HG03175 (cell line): ENCODE data around the gene TRABD2B.

Experiments used
- ATAC-seq: cut with Tn5 transposase; IDR thresholded peaks from one replicate; pipeline ENCODE4 v1.9.1; 2021; ENCODE audit warnings: mild to moderate bottlenecking, moderate library complexity; ENCODE audit not compliant: unreplicated experiment

TRABD2B gene

DNA sequence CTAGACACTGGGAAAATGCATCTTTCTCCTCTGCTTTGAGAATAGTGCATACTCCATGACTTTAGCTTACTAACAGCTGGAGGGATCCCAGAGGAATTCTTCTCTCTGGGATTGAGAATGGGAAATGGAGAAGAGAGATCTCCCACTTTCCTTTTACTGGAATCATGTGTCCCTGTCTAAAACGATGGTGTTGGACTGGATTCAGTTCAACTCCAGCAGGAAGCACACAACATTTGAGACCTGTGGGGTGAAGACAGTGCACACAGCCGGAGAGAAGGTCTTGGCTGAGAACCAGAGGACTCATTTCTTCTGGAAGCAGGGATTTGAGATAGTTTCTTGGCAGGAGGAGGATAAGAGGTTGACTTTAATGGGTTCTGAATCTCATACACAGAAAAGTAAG, 58.7 kb downstream of the TRABD2B start:
- ATAC-seq = no peak

DNA sequence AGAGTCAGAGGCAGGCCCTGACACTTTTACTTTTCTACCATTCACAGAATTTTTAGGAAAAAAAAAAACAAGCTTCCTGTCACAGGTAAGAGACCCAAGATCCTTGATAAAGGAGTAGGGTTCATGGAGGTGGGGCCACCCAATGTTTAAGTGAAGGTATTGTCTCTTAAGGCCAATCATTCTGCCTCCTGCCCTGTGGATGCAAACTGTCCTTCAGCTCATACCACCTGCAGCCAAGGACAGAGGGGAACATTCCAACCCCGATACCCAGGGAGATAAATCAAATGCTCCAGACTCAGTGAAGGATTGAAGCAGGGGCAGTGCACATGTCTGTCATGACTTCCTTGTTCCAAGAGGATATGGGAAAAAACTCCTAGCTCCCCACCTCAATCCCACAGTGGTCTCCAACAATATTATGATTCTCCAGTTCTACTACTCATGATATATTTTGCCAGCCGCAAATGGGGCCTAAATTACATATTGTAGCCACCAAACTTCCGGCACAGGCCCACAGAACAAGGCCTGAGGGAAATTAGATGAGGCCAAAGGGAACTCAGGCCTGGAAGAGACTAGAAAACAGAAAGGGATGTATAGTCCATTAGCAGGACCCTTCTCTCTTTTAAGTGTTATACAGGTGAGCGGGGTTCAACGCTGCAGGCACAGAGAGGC, 59.5 kb downstream of the TRABD2B start:
- ATAC-seq = no peak

DNA sequence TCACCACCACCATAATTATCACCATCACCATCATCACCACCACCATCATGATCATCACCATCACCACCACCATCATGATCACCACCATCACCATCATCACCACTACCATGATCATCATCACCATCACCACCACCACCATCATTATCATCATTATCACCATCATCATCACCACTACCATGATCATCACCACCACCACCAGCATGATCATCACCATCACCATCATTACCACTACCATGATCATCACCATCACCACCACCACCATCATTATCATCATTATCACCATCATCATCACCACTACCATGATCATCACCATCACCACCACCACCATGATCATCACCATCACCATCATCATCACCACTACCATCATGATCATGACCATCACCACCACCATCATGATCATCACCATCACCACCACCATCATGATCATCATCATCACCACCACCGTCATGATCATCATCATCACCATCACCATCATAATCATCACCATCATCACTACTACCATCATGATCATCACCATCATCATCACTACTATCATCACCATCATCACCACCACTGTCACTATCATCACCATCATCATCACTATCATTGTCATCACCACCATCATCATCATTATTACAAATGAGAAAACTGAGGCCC, 60.2 kb downstream of the TRABD2B start:
- ATAC-seq = no peak

DNA sequence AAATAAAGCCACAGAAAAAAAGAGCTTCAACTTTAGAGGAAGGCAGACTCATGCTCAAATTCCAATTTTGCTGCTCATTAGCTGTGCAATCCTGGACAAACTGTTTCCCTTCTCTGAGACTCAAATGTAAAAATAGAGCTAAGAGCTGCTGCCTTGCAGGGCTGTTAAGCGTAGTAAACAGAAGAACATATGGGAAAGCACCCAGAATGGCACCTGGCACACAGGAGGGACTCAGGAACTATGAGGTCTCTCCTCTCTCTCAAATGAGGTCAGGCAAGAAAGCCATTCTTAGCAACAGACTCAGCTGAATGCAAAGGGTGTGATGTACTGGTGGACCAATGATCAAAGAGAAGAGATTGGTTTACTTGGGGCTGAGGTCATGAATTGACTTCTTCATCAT, 61.3 kb downstream of the TRABD2B start:
- no peak for ATAC-seq

DNA sequence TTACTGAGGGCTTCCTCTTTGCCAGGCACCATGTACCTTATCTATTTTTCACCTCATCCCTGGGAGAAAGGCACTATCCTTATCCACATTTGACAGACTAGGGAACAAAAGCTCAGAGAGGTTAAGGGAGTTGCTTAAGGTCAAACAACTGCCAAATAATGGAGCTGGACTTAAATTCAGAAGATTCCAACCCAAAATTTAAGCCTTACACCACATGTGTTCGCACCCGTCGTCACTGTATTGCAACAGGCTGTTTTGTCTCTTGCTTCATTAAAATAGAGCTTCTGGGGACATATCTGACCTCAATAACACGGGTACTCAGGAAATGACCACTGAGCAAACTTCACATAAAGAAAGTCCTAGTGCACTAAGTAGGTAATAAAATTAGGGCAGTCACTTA, 62.0 kb downstream of the TRABD2B start:
- ATAC-seq = no peak

DNA sequence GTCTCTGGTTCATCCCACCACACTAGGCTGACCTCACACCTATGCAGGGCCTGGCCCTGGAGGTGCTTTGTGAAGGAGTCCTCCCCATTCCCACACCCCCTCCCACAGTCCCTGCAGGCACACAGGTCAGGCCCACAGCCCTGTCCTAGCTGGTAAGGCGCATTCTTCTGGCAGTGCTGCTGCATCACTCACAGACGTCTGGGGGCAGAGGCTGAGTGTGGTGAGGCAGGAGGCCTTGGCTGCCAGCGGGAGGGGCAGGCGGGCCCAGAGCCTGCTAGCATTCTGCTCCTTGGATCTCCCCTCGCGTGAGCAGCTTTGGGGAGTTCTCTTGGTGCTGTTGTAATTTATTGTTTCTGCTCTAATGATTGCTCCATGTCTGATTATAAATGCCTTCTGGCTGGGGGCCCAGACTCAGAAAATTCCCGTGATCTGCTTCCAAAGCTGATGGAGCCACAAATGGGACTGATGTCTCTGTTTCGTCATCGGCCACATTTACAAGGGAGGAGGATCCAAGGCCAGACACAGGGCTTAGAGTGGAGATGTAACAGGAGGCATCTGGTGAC, 62.9 kb downstream of the TRABD2B start:
- ATAC-seq = no peak

DNA sequence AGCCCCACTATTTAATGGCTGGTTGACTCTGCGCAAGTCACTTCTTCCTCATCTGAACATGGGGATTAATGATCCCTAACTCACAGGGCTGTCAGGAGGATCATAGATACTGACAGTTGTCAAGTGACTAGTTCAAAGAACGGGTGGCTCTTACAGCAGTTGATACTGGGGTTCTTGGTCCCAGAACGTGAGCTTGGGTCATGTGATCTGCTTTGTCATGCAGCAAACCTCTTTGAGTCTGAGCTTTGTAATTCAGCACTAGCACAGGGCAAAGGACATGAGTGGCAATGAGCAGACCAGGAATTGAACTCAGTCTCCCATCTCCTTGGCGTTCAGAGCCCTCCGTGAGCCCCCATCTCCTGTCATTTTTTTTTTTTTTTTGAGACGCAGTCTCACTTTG, 64.4 kb downstream of the TRABD2B start:
- no peak for ATAC-seq

DNA sequence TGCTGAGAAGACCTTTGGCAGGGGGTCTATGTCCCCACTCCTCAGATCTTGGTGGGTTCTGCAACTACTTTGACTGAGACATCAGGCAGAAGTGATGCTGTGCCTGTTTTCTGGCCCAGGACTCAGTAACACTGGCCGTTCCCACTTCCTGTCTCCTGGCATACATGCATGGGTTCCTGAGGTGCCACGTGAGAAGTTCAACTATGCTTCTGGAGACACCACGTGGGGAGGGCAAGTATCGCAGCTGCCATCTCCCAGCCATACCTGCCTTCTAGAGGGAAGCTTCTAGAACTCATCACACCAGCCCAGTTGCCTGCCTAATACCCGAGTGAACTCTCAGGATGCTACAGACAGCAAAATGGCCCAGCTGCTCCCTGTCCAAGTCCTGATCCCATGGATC, 65.8 kb downstream of the TRABD2B start:
- ATAC-seq = no peak

DNA sequence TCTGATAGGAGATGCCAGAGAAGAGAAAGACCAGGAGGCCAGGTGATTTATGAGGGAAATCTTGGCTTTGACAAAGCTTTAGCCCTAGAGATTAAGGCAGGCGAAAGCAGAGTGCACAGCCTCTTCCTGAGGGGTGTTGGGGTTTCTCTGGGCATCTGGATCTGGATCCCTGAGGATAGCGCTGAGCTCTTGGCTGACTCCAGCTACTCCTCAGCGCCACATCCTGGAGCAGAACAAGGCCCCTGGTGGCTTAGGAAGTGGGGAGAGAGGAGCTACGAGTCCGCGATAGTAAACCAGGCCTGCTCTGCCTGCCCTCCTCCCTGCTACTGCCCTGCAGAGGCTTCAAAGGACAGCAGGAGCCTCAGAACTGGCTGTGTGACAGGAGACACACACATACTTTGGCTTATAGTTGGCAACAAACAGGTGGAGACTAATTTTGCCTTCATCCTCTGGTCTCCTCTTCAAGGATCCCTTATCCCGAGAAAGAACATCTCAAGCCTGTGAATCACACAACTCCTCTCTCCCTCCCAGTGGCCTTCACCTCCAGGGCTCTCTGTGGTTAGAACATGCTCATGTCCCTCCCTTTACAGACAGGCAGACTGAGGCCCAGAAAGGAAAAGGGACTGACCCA, 66.9 kb downstream of the TRABD2B start:
- ATAC-seq = no peak

DNA sequence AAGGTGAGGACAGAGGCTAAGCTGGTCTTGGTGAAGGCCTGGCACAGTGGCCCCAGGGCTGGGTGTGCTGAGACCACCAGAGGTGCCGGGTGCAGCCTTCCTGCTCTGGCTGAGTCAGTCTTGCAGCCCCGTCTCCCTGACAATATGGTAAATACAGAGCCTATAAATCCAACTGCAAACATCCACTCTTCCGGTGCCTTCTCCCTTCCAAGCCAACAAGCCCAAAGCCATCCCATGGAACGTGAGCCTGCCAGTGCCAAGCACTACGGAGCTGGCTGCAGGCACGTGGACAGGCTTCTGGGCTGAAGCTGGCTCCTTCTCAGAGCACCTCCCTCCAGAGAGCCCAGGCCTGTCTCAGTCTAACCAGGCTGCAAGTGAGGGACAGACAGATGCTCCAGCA, 70.0 kb downstream of the TRABD2B start:
- ATAC-seq = no peak

DNA sequence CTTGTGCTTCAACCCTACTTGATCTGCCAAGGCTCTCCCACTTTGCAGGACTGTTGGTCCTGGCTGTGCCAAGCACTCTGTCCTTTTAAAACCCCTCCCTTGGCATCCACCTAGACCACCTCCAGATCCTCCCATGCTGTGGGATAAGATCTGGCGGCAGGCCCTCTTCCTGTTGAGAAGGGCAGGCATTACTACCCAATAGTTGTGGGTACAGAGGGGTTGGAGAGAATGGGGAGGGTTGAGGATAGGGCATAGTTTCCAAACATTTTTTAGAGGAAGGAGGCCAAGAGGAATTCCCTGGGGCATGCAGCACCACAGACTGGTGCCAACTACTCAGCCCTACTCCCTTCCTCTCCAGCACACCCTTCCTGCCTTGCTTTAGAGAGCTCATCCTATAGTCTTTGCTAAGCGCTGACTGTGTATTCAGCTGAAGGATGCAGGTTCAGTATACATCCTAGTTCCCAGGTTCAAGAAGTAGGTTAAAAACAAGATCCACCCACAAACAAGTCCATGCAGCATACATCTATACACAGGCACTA, 70.7 kb downstream of the TRABD2B start:
- ATAC-seq = no peak

DNA sequence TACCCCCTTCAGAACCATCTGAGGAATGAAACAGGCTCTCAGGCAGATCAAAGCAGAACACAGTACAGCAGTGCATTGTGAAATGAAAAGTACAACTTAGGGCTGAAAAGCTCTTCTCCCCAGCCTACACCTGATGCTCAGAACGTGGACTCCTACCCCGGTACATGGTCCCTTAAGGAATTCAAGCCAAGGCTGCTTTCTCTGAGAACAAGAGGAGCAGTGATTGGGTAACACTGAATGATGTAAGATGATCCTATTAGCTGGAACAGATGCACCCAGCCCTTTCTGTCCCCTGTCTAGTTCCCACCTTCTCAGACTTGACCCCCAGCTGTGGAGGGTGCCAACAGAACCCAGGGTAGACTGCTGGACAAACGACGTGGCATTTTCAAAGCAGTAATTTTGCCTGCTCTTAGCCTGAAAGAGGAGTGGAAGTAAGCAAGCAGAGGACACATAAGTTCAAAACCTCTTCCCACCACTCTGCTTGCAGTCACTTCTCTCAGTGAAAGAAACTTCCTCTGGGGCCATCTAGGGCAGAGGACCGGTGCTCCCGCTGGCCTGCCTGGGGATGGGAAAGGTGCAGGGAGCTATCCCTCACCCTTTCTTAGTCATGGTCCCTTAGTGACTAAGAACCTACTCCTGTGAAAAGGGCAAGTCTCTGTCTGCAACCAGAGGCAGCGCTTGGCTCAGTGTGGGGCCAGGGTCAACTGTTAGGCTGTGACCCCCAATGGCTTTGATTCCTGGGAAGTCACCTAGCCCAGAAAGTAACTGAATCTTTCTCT, 72.7 kb downstream of the TRABD2B start:
- ATAC-seq = no peak

DNA sequence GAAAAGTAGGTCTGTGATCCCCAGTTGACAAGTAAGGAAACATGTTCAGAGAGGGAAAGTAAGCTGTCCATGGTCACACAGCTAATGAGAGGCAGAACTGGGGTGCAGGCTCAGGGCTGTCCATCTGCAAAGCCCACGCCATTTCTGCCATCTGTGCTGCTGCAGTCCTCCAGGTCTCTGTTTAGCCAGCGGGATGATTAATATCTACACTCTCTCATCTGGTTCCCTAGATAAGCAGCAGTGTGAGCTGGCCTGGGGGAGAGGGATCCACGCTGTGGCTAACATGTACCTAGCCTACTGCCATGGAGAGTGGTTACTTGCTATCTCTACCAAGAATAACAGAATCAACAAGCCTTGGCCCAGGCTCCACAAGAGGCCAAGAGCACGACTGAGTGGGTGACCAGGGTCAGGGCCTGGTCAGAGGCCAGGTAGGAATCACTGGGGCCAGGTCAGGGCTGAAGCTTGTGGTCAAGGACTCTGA, 75.2 kb downstream of the TRABD2B start:
- ATAC-seq = no peak

DNA sequence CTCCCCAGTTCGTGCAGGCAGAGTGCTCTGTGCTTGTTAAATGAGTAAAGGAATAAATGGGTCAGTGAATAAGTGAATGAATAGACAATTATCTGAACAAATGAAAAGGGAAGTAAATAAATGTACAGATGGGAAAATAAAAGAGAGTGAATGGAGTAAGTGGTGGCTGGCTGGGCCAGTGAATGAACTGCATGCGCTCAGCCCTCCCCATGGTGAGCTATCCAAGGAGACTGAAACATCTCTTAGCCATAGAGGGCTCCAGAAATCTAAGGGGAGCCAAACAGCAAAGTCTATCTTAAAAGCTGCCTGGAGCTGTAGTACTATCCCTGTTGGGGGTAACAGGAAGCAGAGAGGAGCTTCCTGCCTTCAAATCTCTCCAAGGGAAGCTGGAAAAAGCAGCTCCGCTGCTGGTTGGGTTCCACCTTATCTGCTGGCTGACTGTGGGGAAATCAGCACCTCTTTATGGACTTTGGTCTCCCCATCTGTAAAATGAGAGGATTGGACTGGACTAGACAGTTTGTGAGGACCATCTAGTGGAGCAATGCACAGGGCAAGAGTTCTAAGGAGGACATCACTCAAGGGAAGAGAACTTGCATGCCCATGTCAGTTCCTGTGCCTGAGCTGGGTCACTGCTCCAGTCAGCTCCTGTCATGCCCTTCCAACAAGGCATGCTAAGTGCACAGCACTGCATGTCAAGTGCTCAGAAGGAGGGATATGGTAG, 77.9 kb downstream of the TRABD2B start:
- ATAC-seq = no peak

DNA sequence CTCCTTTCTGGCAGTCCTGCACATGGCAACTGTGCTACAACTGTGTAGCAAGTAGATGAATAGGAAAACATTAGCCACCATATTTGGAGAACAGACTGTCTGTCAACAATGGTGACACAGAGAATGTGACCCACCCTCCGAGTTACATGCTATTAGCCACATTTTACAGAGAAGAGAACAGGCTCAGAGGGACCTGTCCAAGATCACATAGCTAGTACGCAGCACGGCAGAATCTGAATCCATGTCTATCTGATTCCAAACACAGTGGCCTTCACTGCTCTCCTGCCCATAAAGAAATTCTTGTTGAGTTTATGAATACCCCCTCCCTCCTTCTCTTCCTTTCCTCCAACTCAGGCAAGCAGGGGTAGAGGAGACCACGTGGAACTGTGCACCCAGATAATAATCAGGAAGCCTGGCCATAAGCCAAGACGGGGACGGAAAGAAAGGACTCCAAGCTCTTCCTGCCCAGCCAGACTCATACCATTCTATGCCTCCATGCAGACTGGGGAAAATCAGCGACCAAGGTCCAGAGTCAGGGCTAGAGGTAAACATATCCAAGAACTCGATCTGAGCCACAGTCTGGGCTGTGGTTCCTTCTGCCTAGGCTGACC, 78.8 kb downstream of the TRABD2B start:
- ATAC-seq = no peak

DNA sequence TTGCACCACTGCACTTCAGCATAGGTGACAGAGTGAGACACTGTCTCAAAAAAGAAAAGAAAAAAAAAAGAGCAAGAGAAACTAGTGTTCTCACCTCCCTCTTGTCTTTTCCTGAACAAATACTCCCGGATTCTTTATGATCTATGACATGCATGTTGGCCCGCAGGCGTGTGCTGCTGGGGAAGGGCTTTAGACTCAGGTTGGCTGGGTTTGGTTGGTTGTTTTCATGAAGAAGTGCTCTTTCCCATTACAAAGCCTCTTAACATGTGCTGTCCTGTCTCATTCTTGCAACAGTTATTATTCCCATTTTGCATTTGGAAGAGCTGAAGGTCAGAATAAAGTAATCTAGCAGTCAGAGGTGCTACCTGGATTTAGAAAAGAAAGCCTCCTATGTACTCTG, 79.5 kb downstream of the TRABD2B start:
- no peak for ATAC-seq

DNA sequence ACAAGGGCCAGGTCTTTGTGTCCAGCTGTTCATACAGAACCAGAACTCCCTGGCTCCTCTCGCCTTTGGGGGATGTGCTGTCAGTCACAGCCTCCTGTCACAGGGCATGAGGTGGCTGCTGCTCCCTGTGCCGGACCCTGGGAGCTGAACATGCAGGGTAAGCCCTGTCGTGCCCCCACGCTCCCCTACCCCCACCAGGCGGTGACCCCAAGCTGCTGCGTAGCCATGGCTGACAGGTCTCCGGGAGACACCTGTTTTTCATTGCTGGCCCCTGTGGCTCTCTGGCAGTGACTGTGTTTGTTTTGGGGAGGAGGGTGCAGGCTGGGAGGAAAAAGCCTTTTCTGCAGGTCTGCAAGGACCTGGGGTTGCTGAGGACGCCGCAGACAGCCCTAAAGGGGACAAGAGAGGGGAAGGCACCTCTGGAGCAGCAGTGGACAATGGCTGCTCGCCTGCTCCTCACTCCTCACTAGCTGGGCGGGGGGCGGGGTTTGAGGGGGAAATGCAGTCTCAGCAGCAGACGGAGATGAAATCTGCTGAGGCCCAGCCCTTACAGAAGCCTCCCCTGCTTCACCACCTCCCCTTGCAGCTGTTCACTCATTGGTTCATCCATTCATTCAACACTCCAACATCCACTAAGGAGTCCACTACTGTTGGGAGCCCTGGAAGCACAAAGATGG, 81.4 kb downstream of the TRABD2B start:
- ATAC-seq = no peak

DNA sequence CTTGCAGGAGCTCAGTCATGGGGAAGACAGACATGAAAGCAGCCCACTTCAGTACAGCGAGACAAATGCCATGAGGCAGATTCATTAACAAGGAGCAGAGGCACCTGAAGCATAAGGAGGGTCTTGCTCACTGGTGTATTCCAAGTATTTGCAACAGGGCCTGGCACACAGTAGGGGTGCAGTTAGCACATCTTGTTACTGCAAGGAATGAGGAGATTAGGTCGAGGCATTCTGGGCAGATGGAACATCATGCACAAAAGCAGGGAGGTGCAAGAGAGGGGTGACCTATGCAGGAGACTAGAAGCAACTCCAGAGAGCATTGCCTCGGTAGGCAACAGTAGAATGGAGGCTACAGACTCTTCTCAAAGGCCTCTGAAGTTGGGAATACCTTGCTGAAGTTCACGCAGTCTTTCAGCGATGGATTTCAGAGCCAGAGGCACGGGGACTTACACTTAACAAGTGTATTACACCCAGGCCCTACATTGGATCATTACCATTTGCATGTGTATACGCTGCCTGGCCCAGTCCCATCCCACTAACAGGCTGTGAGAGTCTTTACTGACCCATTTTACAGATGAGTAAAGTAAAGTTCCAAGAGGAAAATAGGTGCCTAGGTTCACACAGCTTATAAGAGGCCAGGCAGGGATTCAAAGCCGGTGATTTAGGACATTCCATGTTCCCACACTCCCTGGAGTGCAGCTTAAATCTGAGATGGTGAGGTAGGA, 82.1 kb downstream of the TRABD2B start:
- ATAC-seq = no peak
